HFF-Myc (cell line): ENCODE data around the gene USP40.

Experiments used
- DNase-seq: peaks from one replicate; pipeline ENCODE4 v3.0.0-alpha.2; 2011; ENCODE audit warnings: low read depth; ENCODE audit errors: extremely low read depth
- H3K4me3 ChIP-seq: replicated peaks from 2 replicates; pipeline ENCODE4 v1.5.1; 2011; ENCODE audit warnings: low read depth, mild to moderate bottlenecking, control low read depth, low read length
- CTCF ChIP-seq: IDR thresholded peaks from 2 replicates; pipeline ENCODE4 v1.5.1; 2012; ENCODE audit warnings: mild to moderate bottlenecking, low read depth, low read length, control low read depth; ENCODE audit errors: missing control alignments

Gene USP40

GRCh38 chr2:233445152-233445830, 121.3 kb downstream of the USP40 start:
- DNase-seq = no peak
- no peak for TF ChIP-seq CTCF
- no peak overlapping the region for H3K4me3 ChIP-seq

DNA sequence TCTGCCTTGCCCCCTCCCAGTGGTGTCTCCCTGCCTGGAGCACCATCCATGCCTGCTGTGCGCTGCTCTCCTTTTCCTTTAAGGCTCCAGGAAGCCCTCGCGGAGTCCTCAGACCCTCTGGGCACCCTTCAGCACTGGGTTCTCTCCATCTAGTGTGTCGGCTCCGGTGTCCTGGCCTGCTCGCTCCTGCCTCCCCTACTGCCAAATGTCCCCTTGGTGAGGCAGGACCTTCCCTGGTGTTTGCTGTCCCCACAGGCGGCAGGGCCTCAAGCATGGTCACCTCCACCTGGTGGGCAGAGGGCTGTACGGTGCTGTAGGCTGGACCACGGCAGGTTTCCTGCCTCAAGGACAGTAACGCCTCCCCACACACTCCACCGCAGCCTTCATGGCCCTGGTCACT, 122.1 kb downstream of the USP40 start:
- no peak overlapping the region for H3K4me3 ChIP-seq
- DNase-seq = no peak
- no peak for TF ChIP-seq CTCF

- no peak overlapping the region for H3K4me3 ChIP-seq
- TF ChIP-seq CTCF = peak; percentile 77
- peak; percentile 43 for DNase-seq
These were observed 122.9 kb downstream of the USP40 start for GRCh38 chr2:233443511-233444183.

DNA sequence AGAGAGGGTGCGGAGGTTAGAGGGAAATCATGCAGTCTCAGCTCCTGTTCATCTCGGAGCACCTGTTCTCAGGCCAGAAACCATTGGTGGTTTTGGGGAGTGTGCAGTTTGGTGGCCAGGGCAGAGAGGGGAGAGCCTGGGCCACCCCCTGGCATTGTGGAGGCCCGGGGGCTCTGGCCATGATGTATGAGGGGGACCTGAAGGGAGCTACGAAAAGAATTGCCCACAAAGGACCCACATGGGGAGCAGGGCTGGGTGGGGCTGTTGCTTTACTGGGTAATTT, 124.6 kb downstream of the USP40 start:
- no peak for TF ChIP-seq CTCF
- DNase-seq = no peak
- H3K4me3 ChIP-seq = no peak overlapping the region

DNA sequence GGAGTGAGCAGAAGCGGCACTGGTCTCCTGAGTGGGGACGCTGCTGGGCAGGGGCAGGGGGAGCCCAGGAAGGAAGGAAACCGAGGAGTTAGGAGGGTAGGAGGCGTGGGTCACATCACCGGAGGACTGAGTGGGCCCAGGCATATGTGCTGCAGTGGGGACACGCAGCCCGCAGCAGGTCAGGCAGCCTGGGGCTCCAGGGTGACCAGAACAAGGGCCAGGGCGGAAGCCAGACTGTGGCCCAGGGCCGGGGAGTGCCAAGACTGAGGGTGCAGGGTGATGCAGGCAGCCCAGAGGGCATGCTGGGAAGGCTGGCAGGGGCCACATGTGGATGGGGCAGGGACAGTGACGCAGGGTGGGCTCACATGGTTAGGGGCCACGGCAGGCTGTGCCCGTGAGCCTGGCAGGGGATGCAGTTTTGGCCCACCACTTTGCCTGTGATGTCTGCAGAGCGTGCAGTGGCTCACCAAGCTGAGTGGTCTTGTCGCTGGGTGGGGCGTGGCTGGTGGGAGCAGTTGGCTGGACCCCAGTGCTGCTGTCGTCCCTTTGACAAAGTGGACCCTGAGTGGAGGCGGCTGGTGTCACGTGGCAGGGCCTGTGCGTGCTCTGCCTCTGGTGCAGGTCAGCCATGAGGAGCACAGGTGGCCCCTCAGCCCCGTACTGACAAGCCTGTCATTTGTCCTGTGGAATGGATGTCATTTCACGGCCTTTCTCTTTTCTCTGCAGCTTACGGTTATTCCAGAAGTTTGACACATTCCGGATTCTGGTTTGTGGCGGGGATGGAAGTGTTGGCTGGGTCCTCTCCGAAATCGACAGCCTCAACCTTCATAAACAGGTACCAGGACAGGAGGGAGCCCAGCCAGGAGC, 125.2 kb downstream of the USP40 start:
- no peak for TF ChIP-seq CTCF
- no peak overlapping the region for H3K4me3 ChIP-seq
- DNase-seq = no peak

DNA sequence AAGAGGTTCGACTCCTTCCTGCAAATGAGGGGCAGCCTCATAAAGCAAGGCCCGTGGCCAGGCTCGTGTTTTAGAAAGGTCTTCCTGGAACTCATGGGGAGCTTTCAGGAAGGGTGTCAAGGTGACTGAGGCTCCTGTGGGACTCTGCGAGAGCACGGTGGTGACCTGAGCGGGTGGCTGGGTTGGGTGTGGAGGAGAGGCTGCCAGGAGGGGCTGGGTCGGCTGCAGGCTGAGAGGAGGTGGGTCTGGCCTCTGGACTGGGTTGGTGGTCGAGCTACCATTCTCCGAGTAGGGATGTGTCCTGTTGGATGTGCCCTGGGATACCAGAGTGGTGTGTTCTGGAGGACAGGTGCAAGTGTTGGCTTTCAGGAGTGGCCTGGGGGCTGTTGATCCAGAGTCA, 125.9 kb downstream of the USP40 start:
- no peak for TF ChIP-seq CTCF
- no peak overlapping the region for H3K4me3 ChIP-seq
- no peak for DNase-seq
